NK-92 treated with Interleukin-12 subunit alpha and Interleukin-12 subunit beta, amount 100 ng/mL, for 24 hours (cell line): ENCODE data around the gene LPP.

Experiments used
- DNase-seq: peaks from one replicate; lab custom pipeline; 2025; lab: John Stamatoyannopoulos, UW

LPP gene

GRCh38 chr3:188792793-188793192 lies 638.8 kb downstream of the LPP start:
- DNase-seq: no peak

- DNase-seq: no peak
Measured at GRCh38 chr3:188796122-188796631, 642.2 kb downstream of the LPP start.

- no peak for DNase-seq
Measured at GRCh38 chr3:188797045-188797444, 643.1 kb downstream of the LPP start.

GRCh38 chr3:188798556-188799145 lies 644.7 kb downstream of the LPP start:
- no peak for DNase-seq

GRCh38 chr3:188801393-188801792 lies 647.4 kb downstream of the LPP start:
- no peak for DNase-seq

- DNase-seq: no peak
Measured at GRCh38 chr3:188802645-188803044, 648.7 kb downstream of the LPP start.

- no peak for DNase-seq
Measured at GRCh38 chr3:188807006-188807405, 653.0 kb downstream of the LPP start.

- DNase-seq: no peak
Measured at GRCh38 chr3:188812198-188812597, 658.2 kb downstream of the LPP start.

- no peak for DNase-seq
Measured at GRCh38 chr3:188814581-188814980, 660.6 kb downstream of the LPP start.

- no peak for DNase-seq
Measured at GRCh38 chr3:188817103-188817934, 663.4 kb downstream of the LPP start.

- DNase-seq: no peak
Measured at GRCh38 chr3:188817935-188818269, 663.9 kb downstream of the LPP start.

- no peak for DNase-seq
Measured at GRCh38 chr3:188818282-188818681, 664.3 kb downstream of the LPP start.

- no peak for DNase-seq
Measured at GRCh38 chr3:188819939-188820338, 666.0 kb downstream of the LPP start.

GRCh38 chr3:188822004-188822403 lies 668.0 kb downstream of the LPP start:
- DNase-seq: no peak

GRCh38 chr3:188822411-188822810 lies 668.5 kb downstream of the LPP start:
- no peak for DNase-seq

GRCh38 chr3:188824566-188824965 lies 670.6 kb downstream of the LPP start:
- no peak for DNase-seq

- no peak for DNase-seq
Measured at GRCh38 chr3:188825901-188826300, 671.9 kb downstream of the LPP start.

- DNase-seq: no peak
Measured at GRCh38 chr3:188826574-188826973, 672.6 kb downstream of the LPP start.

GRCh38 chr3:188827103-188827502 lies 673.1 kb downstream of the LPP start:
- DNase-seq: no peak

GRCh38 chr3:188827576-188827975 lies 673.6 kb downstream of the LPP start:
- no peak for DNase-seq

GRCh38 chr3:188829130-188829529 lies 675.2 kb downstream of the LPP start:
- no peak for DNase-seq

GRCh38 chr3:188829576-188829975 lies 675.6 kb downstream of the LPP start:
- no peak for DNase-seq

- DNase-seq: no peak
Measured at GRCh38 chr3:188830893-188831292, 676.9 kb downstream of the LPP start.

GRCh38 chr3:188832146-188832545 lies 678.2 kb downstream of the LPP start:
- DNase-seq: no peak
